Activated naive CD4-positive, alpha-beta T cell treated with anti-CD3 and anti-CD28 coated beads, Interleukin-2, amount 10 ng/mL, durations not matched to agents 7 days and 5 days (primary cell): ENCODE data around the gene AVPR2.
A peak's percentile ranks its signal among the peaks of the same experiment; 100 is the strongest.

ENCODE experiments used
- CTCF ChIA-PET: fragments of 350-600 bp; sonication (Branson Sonifier 250); formaldehyde crosslinking; loops from one replicate; lab custom pipeline; 2021; ENCODE audit warnings: antibody characterized with exemption; lab: Charles Lee
- DNase-seq: peaks from one replicate; pipeline ENCODE4 v3.0.0-alpha.2; 2020
- H3K27ac Mint-ChIP-seq: one replicate; pipeline ENCODE4 v1.8.0; 2021; ENCODE audit warnings: mild to moderate bottlenecking, moderate library complexity, mixed read lengths
- H3K27me3 Mint-ChIP-seq: one replicate; pipeline ENCODE4 v1.8.0; 2021; ENCODE audit warnings: mild to moderate bottlenecking, mixed read lengths
- H3K36me3 Mint-ChIP-seq: one replicate; pipeline ENCODE4 v1.8.0; 2021; ENCODE audit warnings: mixed read lengths
- H3K4me1 Mint-ChIP-seq: one replicate; pipeline ENCODE4 v1.8.0; 2021; ENCODE audit warnings: mixed read lengths
- H3K4me3 Mint-ChIP-seq: one replicate; pipeline ENCODE4 v1.8.0; 2021; ENCODE audit warnings: mild to moderate bottlenecking, moderate library complexity, mixed read lengths
- H3K9me3 Mint-ChIP-seq: one replicate; pipeline ENCODE4 v1.8.0; 2021; ENCODE audit warnings: mixed read lengths

The AVPR2 gene

DNA sequence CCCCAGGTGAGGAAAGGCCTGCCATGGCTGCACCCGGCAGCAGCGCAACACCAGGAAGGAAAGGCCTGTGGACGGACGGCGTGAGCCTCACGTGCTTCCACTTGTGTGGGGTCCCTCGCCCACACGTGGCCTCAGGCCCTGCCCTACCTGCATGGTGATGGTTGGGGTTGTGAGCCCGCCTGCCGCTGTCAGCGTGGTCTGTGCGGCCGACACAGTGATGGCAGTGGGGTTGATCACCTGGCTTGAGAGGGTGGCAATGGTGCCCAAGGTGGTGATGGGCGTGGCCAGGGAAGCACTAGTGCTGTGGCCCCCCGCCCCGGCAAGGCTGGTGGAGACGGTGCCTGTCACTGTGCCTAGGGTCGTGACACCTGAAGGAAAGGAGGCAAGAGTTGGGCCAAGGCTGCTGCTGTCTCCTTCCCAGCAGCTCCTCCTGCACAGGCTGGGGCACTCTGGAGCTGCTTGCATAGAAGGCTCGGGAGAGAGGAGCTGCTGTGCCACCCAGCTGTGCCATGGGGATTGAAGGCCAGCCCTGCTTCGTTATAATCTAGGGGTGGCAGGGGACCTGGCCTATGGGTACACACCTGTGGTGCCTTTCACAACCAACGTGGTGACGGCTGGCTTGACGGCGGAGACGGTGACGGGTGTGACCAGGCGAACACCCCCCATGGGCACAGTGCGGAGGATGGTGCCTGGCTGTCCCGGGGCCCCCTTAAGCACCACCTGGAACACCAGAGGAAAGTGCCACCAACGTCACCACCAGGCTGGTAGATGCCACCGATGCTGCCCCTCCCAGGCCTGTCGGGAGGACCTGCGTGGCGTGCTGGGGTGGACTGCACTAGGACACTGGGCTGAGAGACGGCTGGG is 51.8 kb downstream of the AVPR2 start:
- Mint-ChIP-seq H3K4me1 (peaks cover 12% of the 10 kb centered on the region), H3K4me3 (no peak overlapping the region), H3K27me3 (no peaks in the 10 kb centered on the region), H3K27ac (peak overlapping the region; percentile 71), H3K9me3 (no peaks in the 10 kb centered on the region), H3K36me3 (peaks cover 26% of the 10 kb centered on the region)
- CTCF ChIA-PET: no interaction called here
- no peak for DNase-seq
